Right lobe of liver (tissue), 6 donors: ENCODE data around the gene ALLC. TPM values are rescaled to one million over a fixed set of nuclear protein-coding genes. Genes with fewer than 3 reads are reported as not detected.

Experiments
- ATAC-seq, 4 donors: fragments of 200-7000 bp; cut with Tn5 transposase; one replicate each; pipeline ENCODE4 v1.9.1; 2020; ENCODE audit warnings: mild to moderate bottlenecking in 4 of 4, moderate library complexity in 4 of 4
- DNase-seq, 3 donors: peaks; one replicate each; pipeline ENCODE4 v3.0.0-alpha.2; 2020
- H3K27ac ChIP-seq, 3 donors: fragments of 200-600 bp; one replicate each; pipeline ENCODE4 v1.8.0; 2022
- H3K27me3 ChIP-seq, 2 donors: fragments of 200-600 bp; one replicate each; pipeline ENCODE4 v1.8.0; 2022
- H3K36me3 ChIP-seq, 4 donors: fragments of 200-600 bp; sonication (generic) in 1 of 4; one replicate each; pipeline versions ENCODE4 v1.5.1 to v1.8.0; 2017 to 2022; ENCODE audit warnings: control low read depth in 1 of 4
- H3K4me1 ChIP-seq, 4 donors: fragments of 200-600 bp; sonication (generic) in 1 of 4; one replicate each; pipeline versions ENCODE4 v1.5.1 to v1.8.0; 2017 to 2022; ENCODE audit warnings: control low read depth in 1 of 4
- H3K4me3 ChIP-seq, 3 donors: fragments of 200-600 bp; one replicate each; pipeline ENCODE4 v1.8.0; 2022
- H3K9me3 ChIP-seq, 4 donors: fragments of 200-600 bp; sonication (generic) in 1 of 4; one replicate each; pipeline versions ENCODE4 v1.5.1 to v1.8.0; 2017 to 2022; ENCODE audit warnings: control low read depth in 1 of 4
- CTCF ChIP-seq, 4 donors: fragments of 200-600 bp in 3 of 4; fragments of 450-650 bp in 1 of 4; IDR thresholded peaks; one replicate each; pipeline versions ENCODE4 v1.5.1 to v1.8.0; 2016 to 2022; ENCODE audit warnings: antibody characterized with exemption in 4 of 4, mild to moderate bottlenecking in 2 of 4
- POLR2A ChIP-seq: fragments of 450-650 bp; IDR thresholded peaks from one replicate; pipeline ENCODE4 v1.6.1; 2017; ENCODE audit warnings: antibody characterized with exemption, mild to moderate bottlenecking
- WGBS: methylation state at CpG from one replicate; pipeline ENCODE4 v1.1.6; 2018; ENCODE audit warnings: low coverage, low lambda C conversion rate; ENCODE audit not compliant: insufficient coverage; ENCODE audit errors: missing lambda C conversion rate; 5-methylcytosine and 5-hydroxymethylcytosine counted together
- intact Hi-C, 2 donors: fragments of 100-400 bp; cut with DNase I; formaldehyde crosslinking; loops; one replicate each; pipeline versions ENCODE4 v1.11.2 to v1.14.1; 2022
- total RNA-seq, 6 experiments: library from RNA; depleted of rRNA in 2 of 6; stranded (reverse); fragments of >200 nt in 2 of 6; fragmentation: NEBNext Ultra II Directional in 3 of 6; extraction: Animal tissue kit (Norgen Biotek cat#: 25700) in 3 of 6; gene quantifications; one replicate each; pipeline versions ENCODE4 v1.1.0 to v1.2.4, GENCODE V29; 2016 to 2023
- donor health status: DM: no; HTN: yes; CAD: no.
- donor health status: DM: no; HTN: no; CAD: no.
- donor health status: DM: no; HTN: no; CAD: no.
- donor health status: DM: no; HTN: yes; CAD: no.
- donor health status: DM: no; HTN: yes; CAD: no.

ALLC gene
- total RNA-seq, 6 experiments from 2014 or later, result 0.18 to 0.63 (median 0.31) TPM; not detected in 1

DNA sequence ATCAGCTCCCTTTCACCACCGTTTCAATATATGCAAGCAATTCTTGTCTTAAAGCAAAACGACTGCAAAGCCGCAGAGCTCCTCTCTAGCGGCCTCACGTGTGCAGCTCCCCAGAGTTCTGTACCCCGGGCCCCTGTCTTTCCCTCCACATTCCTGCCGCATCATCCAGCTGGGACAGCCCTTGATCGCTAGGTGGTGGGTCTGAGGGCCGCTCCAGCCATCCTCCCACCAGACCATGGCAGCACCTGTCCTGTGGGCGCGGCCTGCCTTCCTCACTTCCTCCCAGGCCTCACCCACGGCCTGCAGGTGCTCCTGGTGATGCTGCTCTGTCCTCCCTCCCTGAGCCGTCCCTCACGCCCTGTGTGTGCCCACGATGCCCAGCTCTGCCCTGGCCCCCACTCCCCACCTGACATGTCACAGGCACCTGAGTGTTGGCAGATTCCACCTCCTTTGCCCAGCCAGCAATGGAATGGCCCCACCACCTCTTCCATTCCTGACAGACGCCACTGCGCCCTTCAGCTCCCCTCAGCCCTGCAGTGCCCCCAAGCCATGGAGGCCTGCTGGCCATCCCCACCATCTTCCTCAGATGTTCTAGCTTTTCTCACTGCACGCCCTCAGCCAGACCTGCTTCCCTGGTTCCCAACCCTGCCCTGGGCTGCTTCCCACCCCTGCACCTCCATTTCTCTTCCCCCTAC, 15.3 kb upstream of the ALLC start:
- Histone ChIP-seq H3K27me3 (no peaks in the 10 kb centered on the region), H3K4me1 (no peaks in the 10 kb centered on the region), H3K9me3 (no peaks in the 10 kb centered on the region), H3K27ac (no peak overlapping the region), H3K36me3 (no peaks in the 10 kb centered on the region), H3K4me3 (no peak overlapping the region)
- intact Hi-C loops, result loop anchor here in 1 of 2 donors (10.0 kb wide), 1 partner anchor 48 kb away; the partner anchor contains the start of gene COLEC11
- TF ChIP-seq CTCF (IDR thresholded peaks at IDR 0.05) (no peak), POLR2A (no peak)
- peak in 1 of 3 donors; percentile 37 for DNase-seq
- ATAC-seq, result no peak
- 79% methylated on average over 13 of the region's 18 CpGs for WGBS

DNA sequence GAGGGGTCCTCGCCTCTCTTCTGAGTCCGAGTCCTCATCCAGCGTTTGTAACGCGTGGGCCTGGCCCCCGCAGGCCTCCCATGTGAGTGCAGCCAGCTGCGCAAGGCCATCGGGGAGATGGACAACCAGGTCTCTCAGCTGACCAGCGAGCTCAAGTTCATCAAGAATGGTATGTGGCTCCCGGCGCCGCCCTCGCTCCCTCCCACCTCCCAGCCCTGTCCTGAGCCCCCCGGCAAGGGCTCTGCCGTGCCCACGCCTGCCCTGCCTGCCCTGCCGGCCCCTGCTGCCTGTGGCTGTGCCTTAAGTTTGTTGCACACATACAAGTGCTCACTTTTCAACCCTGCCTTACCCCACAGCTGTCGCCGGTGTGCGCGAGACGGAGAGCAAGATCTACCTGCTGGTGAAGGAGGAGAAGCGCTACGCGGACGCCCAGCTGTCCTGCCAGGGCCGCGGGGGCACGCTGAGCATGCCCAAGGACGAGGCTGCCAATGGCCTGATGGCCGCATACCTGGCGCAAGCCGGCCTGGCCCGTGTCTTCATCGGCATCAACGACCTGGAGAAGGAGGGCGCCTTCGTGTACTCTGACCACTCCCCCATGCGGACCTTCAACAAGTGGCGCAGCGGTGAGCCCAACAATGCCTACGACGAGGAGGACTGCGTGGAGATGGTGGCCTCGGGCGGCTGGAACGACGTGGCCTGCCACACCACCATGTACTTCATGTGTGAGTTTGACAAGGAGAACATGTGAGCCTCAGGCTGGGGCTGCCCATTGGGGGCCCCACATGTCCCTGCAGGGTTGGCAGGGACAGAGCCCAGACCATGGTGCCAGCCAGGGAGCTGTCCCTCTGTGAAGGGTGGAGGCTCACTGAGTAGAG, 14.4 kb upstream of the ALLC start:
- 79% methylated on average over 15 of the region's 48 CpGs for WGBS
- Histone ChIP-seq H3K27me3 (no peaks in the 10 kb centered on the region), H3K9me3 (no peaks in the 10 kb centered on the region), H3K4me3 (no peak overlapping the region), H3K36me3 (no peaks in the 10 kb centered on the region), H3K27ac (no peak overlapping the region), H3K4me1 (no peaks in the 10 kb centered on the region)
- ATAC-seq (no peak), DNase-seq (peak in 1 of 3 donors; percentile 39)
- intact Hi-C loops, result loop anchor here in 1 of 2 donors (10.0 kb wide), 1 partner anchor 49 kb away; the partner anchor contains the start of gene COLEC11
- TF ChIP-seq POLR2A (no peak), CTCF (IDR thresholded peaks at IDR 0.05) (no peak)

- no peak overlapping the region for H3K27ac ChIP-seq
- TF ChIP-seq CTCF (IDR thresholded peaks at IDR 0.05), result no peak
- TF ChIP-seq POLR2A, result no peak
- H3K4me1 ChIP-seq, result no peaks in the 10 kb centered on the region
- no peaks in the 10 kb centered on the region for H3K9me3 ChIP-seq
- no peaks in the 10 kb centered on the region for H3K36me3 ChIP-seq
- ATAC-seq, result no peak
- H3K4me3 ChIP-seq, result no peak overlapping the region
- no peak for DNase-seq
- intact Hi-C loops, result loop anchor here in 1 of 2 donors (10.0 kb wide), 1 partner anchor 49 kb away; the partner anchor contains the start of gene COLEC11
- H3K27me3 ChIP-seq, result no peaks in the 10 kb centered on the region
Measured at GRCh38 chr2:3644246-3644525, 13.8 kb upstream of the ALLC start.

- 65% methylated on average over 10 of the region's 15 CpGs for WGBS
- ATAC-seq, result no peak
- intact Hi-C loops, result loop anchor here in 1 of 2 donors (10.0 kb wide), 1 partner anchor 50 kb away; the partner anchor contains the start of gene COLEC11
- peak in 1 of 3 donors; percentile 28 for DNase-seq
- Histone ChIP-seq H3K4me3 (no peak overlapping the region), H3K27me3 (no peaks in the 10 kb centered on the region), H3K27ac (no peak overlapping the region), H3K9me3 (no peaks in the 10 kb centered on the region), H3K36me3 (no peaks in the 10 kb centered on the region), H3K4me1 (no peaks in the 10 kb centered on the region)
- no peak for TF ChIP-seq POLR2A
- TF ChIP-seq CTCF (IDR thresholded peaks at IDR 0.05), result no peak
Measured at GRCh38 chr2:3644891-3645605, 13.0 kb upstream of the ALLC start.
